Fibroblast of lung (primary cell): Measurements from ENCODE around the gene HMOX1.

Experiments used
- EZH2 ChIP-seq: IDR thresholded peaks from 2 replicates; pipeline ENCODE4 v1.5.1; 2012; ENCODE audit warnings: low read length, control low read depth, mild to moderate bottlenecking; ENCODE audit errors: missing control alignments
- TF ChIP-seq, protein P1 (sequence below), 2 donors: IDR thresholded peaks in 1 of 2; conservative IDR thresholded peaks in 1 of 2; 1 replicate in 1 of 2; 2 replicates in 1 of 2; pipeline ENCODE4 v1.5.1; 2011 to 2012; ENCODE audit warnings: low read length in 2 of 2, control low read depth in 1 of 2, inconsistent platforms in 1 of 2, low read depth in 1 of 2, mild to moderate bottlenecking in 1 of 2

DNA sequence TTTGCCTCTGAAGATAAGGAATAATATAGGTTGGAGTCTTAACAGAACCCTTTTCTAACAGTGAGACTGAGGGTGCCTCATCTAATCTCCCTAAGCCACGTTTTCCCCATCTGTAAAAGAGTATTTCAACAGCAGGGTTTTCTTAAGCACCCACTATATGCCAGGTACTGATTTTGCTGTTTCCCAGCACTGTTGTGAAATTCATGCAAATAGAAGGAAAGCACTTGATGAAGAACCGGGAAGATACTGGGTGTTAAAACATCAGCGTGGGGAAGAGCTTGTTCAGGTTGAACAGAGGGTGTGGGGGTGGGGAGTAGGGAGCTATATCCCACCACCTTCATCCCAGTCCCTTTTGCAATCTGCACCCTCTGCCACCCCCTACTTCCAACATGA is 2.8 kb downstream of the HMOX1 start:
- TF ChIP-seq, protein P1, sequence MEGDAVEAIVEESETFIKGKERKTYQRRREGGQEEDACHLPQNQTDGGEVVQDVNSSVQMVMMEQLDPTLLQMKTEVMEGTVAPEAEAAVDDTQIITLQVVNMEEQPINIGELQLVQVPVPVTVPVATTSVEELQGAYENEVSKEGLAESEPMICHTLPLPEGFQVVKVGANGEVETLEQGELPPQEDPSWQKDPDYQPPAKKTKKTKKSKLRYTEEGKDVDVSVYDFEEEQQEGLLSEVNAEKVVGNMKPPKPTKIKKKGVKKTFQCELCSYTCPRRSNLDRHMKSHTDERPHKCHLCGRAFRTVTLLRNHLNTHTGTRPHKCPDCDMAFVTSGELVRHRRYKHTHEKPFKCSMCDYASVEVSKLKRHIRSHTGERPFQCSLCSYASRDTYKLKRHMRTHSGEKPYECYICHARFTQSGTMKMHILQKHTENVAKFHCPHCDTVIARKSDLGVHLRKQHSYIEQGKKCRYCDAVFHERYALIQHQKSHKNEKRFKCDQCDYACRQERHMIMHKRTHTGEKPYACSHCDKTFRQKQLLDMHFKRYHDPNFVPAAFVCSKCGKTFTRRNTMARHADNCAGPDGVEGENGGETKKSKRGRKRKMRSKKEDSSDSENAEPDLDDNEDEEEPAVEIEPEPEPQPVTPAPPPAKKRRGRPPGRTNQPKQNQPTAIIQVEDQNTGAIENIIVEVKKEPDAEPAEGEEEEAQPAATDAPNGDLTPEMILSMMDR (conservative IDR thresholded peaks at IDR 0.05 in 1 of 2, IDR thresholded peaks at IDR 0.05 in 1 of 2; ENCODE audit: low read depth in 1 of 2, low read length in 2 of 2), result no peak
- TF ChIP-seq EZH2, result no peak
